CD4-positive, alpha-beta T cell treated with Interleukin-17A for 1 hour (primary cell): ENCODE measurements around the gene SAMD4B.
"Not testable (repeated sequence)": the region's sequence is repeated elsewhere in the genome, so short reads cannot be mapped to it uniquely, and the experiment has no call there.

Experiments used
- DNase-seq: peaks from one replicate; pipeline ENCODE4 v3.0.0-alpha.2; 2020

Gene SAMD4B

DNA sequence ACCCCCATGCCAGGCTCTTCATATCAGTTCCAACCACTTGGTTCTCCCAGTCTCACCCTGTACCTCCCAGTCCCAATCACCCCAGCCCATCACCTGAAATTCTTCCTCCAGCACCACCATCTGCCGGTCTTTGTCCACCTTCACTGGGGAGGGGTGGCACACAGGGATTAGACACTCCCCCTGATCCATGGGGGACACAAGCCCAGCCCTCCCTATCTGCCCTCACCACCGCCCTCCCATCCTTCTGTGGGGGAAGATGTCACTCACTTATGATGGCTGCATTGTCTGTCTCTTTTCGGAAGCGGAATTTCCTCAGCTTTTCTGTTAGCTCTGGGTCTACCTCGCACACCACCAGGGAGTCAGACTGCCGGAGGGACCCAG lies 7.1 kb upstream of the SAMD4B start:
- peak; percentile 54 for DNase-seq

DNA sequence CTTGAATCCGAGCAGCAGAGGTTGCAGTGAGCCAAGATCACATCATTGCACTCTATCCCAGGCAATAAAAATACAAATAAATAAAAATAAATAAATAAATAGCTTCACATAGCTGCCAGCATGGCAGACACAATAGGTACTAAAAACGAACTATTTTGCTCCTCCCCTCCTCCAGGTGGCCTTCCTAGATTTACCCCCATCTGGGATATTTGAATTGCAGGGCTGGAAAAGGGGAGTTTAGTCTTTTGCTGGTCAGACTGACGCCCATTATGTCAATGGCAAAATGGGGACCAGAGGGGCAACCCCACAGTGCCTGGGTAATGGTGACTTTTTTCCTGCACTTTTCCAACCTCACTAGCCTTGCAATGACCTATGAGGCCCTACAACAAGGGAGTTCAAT lies 5.7 kb upstream of the SAMD4B start:
- DNase-seq: no peak

DNA sequence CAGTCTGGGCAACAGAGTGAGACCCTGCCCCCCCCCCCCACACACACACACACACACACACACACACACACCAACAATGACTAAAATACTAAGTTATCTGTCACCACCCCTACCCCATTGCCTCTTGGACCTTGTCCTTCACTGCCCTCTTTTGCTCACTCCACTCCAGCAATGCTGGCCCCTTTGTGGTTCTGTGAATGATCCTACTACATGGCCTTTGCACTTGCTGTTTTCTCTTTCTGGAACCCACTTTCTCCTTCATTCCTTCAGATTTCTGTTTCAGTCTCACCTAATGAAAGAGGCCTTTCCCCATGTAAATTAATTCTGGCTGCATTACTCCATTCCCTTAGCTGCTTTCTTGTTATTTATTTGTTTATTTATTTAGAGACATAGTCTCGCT lies 2.5 kb upstream of the SAMD4B start:
- DNase-seq: no peak

DNA sequence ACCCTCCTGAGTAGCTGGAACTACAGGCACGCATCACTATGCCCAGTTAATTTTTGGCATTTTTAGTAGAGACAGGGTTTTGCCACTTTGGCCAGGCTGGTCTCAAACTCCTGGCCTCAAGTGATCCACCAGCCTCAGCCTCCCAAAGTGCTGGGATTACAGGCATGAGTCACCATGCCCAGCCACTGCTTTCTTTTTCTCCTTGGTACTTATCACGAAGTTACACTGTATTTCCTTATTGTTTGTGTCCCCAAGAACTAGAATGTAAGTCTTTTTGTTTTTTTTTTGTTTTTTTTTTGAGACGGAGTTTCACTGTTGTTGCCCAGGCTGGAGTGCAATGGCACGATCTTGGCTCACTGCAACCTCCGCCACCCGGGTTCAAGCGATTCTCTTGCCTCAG lies 2.1 kb upstream of the SAMD4B start:
- not testable (repeated sequence) for DNase-seq

DNA sequence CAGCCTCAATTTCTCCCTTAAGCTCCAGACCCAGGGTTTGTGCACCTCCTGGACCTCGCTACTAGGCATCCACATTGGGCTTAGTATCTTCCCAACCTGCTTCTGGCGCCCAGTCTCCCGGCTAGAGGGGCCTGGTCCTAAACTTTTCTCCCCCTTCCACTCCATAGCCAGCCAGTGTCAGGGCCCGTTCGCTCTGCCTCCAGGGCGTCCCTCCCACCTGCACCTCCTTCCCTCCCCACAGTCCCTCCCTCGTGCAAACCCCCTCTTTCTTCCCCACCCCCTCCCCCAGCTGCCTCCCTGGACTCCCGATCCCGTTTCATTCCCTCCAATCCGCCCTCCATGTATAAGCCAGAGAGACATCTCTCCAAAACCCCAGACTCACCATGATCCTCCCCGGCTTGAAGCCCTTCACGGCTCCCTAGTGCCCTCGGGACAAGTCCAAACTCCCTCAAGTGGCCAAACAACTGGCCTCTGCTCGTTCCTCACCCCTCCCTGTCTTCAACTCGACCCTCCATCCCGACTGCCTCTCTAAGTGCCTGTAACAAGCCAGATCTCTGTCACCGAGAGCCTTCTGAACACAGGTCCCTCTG lies 997 bp upstream of the SAMD4B start:
- peak; percentile 29 for DNase-seq

DNA sequence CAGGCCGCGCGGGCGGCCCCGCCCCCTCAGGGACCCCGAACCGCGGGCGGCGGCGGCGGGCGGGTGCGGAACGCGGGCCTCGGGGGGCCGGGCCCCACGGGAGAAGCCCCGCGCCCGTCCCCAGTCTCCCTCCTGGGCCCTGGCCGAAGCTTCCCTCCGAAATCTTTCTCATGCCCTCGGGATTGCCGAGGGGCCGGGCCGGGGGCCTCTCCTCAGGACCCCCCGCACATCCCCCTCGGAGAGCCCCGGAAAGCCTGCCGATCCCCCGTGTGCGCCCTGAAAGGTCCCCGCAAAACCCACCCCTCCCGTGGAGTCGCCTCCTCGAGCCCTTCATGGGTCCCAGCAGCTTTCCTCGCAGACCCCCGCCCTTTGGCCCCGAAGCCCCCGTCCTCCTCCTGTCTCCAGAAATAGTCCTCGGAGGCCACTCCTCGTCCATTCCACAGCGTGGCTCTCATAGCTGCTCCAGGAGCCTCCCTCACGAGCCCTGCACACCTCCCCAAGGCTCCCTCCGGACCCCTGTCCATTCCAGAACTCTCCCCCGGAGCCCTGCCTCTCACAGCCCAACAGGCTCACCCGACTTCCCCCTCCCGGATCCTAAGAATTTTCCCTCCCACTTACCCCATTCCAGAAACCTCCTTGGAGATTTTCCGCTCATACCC lies 555 bp downstream of the SAMD4B start:
- DNase-seq: no peak

DNA sequence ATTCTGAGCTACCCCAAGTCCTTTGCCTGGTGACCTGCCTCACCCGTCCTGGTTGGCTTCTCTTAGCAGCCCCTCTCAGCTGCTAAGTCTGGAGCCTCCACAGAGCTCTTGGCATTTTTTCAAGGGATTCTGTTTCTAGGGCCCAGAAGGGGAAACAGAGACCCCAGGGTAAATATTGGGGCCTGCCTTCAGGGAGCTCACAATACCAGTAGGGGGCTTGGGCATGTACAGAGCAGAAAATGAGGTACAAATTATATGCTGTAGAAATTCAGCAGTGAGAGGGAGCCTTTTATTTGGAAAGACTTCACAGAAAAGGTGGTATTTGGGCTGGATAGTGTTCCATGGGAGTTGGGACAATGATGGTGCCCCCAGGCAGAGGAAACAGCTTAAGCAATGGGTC lies 3.7 kb downstream of the SAMD4B start:
- no peak for DNase-seq

DNA sequence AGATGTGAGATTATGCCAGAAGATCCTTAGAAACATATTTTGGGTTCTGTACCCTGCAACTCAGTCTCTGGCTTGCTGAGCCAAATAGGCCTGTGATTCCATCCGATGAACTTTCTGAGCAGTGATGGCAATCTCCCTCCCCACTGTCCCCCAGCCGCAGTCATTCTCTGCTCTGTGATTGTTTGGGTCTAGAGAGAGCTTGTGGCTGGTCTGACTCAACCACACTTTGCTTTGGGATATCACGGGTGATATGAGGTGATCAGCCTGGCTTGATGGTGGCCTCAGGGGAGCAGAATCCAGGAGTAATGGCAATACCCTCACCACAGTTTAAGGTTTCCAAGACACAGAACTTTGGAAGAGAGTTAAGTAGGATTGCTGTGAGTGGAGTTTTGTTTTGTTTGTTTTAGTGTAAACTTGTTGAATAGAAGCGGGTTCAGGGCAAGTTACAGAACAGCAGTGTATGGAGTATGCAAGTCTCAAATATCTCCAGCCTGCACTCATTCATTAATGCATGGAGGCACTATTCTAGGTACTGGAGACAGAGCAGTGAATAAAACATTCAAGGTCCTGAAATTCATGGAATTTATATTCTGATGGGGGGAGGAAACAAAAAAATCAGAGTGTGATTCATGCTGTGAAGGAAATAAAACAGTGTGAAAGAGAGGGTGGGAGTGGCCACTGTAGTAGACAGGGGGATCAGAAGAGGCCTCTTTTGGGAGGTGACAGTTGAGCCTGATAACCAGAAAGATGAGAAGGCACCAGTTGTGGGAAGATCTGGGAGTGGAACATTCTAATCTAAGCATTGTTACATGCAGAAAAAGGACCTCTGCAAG lies 5.3 kb downstream of the SAMD4B start:
- no peak for DNase-seq

DNA sequence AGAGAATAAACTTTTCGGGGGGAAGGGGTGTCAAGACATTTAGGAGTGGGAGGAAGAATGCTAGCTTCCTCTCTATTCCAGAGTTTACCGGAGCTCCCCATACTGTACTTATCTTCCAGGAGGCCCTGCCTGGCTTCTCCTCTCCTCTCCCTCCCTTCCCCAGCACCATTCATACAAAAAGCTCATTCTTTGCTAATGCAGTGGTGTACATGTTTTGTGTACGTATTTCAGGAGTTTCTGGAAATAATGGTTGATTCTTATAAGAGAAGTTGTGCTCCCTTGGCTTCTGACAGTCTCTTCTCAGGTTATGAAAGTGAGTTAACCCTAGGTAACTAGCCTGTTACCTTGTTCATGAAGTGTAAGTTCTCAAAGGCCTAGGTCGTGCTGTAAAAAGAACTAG lies 7.1 kb downstream of the SAMD4B start:
- no peak for DNase-seq

DNA sequence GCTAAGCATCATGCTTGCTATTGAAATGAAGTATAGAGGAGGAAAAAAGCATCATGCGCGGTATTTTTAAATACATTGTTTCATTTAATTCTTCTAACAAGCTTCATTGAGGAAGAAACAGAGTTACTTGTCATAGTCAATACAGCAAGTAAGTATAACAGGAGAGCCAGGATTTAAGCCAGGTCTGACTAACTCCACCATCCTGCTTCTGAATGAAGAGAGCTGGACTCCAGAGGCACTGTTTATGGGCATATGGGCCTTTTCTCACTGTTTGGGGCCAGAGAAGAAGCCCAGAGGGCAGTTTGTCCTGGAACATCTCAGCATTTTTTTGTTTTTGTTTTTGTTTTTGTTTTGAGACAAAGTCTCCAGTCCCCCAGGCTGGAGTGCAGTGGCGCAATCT lies 7.9 kb downstream of the SAMD4B start:
- no peak for DNase-seq

DNA sequence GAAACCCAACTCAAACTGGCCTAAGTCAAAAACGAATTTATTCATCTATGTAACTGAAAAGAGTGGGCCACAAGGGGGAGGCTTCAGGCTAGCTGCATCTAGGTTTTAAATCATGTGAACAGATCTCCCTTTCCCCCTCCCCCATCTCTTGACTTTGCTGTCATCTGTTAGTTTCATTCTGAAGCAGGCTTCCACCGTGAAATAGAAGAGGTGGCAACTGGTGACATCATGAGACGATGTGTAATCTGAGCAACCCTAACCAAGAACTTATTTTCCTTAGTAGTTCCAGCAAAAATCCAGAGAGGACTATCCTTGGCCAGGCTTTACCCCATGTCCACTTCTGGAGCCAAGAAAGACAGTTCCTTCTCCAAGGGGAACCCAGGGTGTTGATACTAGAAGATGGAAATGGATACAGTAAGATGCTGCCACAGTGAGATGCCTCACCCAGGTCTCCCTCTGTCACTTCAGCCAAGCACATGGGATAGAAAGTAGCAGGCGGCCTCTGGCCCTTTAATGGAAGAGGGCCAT lies 9.4 kb downstream of the SAMD4B start:
- peak; percentile 57 for DNase-seq

DNA sequence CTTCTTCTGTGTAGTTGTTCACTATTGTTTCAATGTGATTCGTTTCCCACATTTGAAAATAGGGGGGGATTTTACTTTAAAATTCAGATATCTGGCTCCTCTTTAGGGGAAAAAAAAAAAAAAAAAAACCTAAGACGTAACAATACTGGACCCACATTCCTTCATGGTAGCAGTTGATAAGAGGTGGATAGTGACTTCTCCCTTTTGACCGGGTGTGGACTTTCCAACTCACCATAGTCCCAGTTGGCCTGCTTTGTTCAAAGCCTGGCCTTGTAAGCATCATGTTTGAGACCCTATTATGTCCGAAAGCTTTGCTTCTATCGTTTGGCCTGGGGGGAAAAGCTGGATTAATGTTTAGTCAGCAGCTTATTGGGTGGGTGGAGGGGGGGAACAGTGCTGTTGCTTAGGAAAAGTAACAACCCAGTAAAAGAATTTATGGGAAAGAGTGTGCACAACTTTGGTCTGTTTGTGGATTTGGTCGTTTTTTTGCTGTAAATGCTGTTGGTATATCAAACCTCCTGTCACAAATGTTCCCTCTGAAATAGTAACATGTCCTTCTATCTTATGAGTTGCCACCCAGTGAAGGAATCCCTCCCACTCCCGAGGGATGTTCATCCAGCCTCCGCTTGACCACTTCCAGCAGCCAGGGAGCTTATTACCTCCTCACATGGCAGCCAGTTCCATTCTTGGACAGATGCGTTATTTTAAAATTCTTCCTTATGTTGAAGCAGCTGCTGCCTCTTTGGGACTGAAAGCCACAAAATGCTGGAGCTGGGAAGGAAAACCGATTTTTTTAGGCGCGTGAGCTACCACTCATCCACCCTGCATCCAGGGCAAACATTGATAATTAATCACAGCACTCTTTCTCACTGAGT lies 10.4 kb downstream of the SAMD4B start:
- no peak for DNase-seq

DNA sequence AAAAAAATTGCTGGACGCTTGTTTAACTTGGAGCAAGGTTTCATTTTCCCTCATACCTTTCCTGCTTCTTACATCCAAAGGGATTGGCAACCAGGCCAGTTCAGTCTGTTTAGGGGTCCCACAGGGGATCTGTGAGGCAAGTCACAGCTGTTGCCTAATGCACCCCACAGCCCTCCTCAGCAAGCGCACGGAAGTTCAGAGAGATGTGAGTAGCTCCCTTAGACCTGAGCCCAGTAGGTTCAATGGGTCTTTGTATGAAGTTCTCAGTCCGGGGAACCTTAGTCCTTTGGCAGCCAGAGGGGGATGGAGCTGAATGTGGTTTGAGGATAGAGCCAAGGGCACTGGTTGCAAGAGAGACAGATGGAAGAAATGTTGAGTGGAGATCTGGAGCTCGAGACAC lies 13.0 kb downstream of the SAMD4B start:
- no peak for DNase-seq

DNA sequence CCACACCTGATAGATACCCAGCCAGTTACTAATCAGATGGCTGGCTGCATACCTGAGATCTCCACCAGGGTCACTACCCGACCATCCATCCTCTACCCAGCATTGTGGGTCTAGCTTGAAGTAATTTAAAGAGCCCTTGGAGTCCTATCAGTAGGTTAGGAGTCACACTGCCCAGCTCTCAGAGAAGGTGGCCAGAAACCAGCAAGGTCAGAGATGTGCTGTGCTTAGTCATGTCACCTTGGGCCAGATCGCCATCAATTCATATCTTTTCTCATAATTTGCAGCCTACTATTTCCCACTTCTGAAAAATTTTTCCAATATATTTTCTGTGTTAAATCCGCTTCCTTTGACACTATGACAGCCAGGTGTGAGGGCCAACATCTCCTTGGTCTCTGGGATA lies 13.9 kb downstream of the SAMD4B start:
- no peak for DNase-seq

DNA sequence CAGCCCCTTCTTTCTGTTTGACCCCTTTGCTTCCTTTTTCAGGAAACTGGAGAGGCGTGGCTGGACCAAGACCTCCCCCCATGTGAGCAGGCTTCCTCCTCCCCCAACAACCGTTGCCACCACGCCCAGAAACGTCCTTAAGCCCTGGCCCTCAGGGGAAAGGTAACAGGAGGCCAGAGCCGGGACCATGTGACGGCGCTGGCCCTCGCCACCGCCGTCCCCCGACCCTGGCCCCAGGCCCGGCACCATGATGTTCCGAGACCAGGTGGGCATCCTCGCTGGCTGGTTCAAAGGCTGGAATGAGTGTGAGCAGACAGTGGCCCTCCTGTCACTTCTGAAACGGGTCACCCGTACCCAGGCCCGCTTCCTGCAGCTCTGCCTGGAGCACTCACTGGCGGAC lies 14.4 kb downstream of the SAMD4B start:
- DNase-seq: no peak

DNA sequence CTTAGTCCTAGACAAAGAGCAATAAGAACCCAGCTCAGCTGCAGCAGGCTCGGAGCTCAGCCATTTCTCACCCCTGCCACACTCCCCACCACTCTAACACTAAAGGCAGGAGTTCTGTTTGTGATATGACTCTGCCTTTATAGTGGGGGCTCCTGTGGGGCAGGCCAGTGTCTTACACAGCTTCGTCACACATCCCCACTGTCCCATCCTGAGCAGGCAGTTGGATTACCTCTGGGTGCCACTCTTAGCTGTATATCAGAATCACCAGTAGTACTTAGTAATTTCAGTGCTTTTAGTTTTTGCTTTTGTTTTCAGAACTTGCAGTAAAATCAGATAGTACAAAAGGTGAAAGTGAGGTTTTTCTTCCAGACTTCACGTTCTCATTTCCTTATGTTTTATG lies 16.8 kb downstream of the SAMD4B start:
- no peak for DNase-seq

DNA sequence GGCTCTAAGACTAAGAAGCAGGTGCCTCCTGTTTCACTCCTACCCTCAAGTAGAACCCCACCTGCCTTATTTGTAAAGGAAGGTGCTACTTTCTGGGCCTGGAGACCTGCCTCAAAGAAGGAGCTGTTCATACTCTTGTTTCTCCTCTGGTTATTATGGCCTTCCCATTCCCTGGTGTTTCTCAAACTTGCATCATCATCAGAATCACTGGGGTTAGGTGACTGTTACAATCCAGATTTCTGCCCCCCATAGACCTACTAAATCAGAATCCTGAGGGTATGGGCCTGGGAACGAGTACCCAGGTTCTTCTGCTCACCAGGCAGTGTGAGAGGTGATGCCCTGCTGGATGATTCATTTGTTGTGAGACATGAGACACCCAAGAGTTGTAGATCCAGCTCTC lies 18.4 kb downstream of the SAMD4B start:
- DNase-seq: no peak

DNA sequence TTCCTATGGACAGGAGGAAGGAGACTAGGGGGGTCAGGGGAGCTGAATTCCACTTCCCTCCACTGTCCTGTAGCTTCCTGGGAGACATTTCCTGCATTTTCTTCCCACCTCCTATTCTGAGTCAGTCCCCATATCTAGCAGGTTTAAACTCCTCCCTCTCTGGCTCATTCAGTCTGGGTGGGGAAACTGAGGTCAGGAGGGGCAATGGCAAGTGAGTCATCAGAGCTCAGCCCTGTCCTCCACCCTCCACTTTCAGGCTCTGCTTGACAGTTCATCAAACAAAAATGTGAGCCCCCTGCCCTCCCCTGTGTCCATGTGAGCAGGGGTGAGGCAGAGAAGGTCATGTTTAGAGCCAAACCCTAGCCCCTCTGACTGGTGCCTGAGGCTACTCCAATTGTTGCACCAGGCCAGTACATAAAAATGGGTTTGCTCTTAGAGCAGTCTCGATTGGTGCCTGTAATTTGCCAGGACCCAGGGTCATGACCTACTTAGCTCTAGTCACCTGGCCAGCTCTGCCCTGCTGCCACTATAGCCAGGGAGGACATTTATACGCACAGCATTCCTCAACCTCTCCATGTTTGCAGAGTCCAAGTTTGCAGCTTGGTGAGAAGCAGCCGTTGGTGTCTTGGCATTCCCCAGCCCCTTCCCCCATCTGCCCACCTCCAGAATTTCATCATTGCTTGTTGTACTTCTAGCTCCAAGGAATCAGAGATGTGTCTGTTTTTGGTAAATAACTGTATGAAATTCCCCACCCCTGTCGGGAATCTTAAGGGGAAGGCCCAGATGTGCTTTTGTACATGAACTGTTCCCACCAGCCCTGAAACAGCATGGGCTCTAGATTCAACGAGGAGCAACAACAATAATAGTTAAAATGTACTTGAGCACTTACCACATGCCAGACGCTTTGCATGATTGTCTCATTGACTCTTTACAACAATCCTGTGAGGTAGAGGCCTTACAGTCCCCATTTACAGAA lies 20.7 kb downstream of the SAMD4B start:
- DNase-seq: no peak

DNA sequence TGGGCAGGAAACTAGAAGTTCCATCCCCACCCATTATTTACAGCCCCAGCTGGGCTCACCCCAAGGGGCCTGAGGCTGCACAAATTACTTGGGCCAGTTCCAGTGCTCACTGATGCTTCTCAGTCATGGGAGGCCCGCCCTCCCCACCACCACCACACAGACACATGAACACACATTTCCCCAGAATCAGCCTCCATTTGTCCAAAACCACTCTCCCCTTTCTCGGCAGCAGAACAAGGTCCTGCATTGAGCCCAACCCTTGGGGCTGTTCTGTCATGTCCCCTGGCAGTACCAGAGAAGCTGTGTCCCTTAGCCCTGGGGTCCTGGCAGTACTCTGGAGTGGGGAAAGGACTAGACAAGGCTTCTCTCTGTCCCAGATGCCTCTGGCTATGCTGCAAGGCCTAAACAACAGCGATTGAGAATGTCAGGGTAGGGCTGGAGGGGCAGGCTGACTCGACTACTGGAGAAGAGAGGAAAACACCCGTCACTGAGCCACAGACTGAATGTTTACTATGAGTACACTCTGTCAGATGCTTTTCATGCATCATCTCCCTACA lies 21.8 kb downstream of the SAMD4B start:
- DNase-seq: no peak

DNA sequence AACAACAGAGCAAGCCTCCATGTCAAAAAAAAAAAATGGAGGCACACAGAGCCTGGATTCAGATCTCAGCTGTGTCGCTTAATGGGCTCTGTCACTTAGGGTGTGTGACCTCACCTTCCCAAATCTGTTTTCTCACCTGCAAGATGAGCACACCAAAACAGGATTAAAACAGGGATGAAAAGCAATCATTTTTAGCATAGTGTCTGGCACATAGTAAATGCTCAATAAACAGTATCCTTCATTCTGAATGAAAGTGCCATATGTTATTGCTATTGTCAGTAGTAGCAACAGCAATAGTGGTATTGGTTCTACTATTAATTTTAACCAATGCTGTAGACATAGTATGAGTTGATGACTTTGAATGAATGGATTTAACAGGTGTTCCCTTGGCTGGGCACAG lies 23.3 kb downstream of the SAMD4B start:
- no peak for DNase-seq

DNA sequence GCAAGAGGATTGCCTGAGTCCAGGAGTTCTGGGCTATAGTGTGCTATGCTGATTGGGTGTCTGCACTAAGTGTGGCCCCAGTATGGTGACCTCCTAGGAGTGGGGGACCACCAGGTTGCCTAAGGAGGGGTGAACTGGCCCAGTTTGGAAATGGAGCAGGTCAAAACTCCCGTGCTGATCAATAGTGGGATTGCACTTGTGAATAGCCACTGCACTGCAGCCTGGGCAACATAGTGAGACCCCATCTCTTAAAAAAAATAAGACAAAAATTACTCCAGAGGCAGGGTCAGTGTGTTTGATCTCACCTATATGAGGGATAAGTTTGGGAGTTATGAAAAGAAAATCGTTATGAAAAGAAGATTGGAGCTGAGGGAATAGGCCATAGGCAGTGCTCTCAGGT lies 27.0 kb downstream of the SAMD4B start:
- DNase-seq: no peak

DNA sequence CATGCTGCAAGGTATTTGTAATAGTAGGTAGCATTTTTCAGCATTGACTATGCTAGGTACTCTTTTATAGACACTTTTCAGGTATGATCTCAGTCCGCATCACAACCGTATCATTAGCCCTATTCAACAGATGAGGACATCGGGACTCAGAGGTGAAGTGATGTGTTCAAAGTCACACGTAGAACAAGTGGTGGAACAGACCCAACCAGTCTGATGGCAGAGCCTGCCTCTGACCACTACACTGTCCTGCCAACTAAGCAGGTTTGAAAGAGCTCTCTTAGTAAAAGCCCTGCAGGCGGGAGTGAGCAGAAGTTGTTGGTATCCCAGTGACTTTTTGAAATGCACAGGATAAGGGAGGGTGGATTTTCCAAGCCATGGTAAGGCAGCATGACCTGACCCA lies 28.5 kb downstream of the SAMD4B start:
- no peak for DNase-seq
